ENCODE results near the gene NUDCD2.

DNA sequence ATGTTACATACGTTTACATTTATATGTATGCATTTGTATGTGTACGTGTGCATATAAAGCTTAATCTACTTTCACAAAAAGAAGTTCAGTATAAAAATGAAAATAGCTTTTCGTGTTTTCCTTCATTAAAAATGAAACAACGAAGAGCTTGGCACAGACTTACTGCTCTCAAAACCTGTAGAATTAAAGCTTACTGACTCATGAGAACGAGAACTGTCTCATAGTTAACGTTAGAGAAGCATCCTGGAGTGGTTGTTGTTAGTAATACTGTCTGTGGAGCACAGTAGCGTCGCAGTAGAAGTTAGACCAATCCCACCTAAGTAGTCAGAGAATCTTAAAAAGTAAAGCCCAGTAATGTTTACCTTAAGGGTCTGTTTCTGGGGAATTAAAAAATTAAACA lies 46.8 kb upstream of the NUDCD2 start:
- no peak for TF ChIP-seq CTCF (IDR thresholded peaks at IDR 0.05)
- TF ChIP-seq EP300 (IDR thresholded peaks at IDR 0.05) = no peak
- no peak for TF ChIP-seq POLR2A (IDR thresholded peaks at IDR 0.05)
